HG02981 (cell line): Measurements from ENCODE around the gene SLC37A1.

Source experiments
- ATAC-seq: cut with Tn5 transposase; IDR thresholded peaks from one replicate; pipeline ENCODE4 v1.9.1; 2021; ENCODE audit warnings: mild to moderate bottlenecking, moderate library complexity; ENCODE audit not compliant: unreplicated experiment

SLC37A1 gene

DNA sequence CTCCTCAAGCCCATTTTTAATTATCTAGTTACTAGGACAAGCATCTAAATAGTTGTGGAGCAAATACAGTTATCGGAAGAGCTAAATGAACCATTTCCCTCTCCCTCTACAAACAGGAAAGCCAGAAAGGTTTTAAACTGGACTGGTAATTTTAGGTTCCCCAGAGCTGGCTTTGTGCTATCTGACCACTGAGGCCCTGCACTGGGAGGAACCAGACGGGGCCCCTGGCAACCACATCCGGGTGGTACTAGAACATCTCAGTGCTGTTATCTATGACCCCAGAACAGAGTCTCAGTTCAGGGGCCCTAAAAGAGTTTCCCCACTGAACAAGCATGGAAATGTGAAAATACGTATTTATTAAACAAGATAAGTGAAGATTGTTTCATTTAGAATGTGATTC lies 9.9 kb upstream of the SLC37A1 start:
- ATAC-seq: no peak

DNA sequence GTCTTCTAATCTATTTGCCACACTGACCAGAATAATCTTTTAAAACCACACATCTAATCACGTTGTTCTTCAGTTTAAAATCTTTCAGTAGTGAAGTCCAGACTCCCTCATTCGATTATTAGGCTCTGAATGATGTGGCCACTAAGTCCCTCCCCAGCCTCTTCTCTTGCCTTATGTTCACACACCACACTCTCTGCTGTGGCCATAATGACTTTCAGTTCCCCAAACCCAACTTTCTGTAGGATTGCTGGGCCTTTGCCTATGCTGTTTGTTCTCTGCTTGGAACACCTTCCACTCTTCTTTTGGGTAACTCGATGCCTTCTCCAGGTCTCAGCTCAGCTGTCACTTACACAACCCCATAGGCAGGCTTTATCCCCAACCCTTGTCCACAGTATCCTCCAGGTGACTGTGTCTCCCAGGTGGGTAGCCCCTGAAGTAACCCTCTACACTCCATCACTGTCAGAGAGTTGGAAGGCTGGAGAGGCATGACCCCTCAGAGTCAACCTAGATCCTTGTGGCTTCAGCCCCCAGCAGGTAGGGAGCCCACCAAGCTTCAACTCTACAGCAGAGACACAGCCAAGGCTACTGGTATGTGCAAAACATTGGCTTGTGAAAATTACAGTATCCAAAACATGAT lies 8.4 kb upstream of the SLC37A1 start:
- peak; percentile 96 for ATAC-seq

DNA sequence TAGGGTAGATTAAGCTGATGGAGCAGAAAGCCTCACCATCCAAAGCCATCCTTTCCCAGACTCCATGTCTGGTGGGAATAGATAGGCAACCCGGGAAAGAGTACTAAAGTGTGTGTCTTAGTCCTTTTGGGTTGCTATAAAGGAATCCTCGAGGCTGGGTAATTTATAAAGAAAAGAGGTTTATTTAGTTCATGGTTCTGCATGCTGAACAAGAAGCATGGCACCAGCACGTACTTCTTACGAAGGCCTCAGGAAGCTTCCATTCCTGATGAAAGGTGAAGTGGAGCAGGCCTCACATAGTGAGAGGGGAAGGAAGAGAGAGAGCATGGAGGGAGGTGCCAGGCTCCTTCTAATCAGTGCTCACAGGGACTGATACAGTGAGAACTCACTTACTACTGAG lies 6.2 kb upstream of the SLC37A1 start:
- no peak for ATAC-seq

DNA sequence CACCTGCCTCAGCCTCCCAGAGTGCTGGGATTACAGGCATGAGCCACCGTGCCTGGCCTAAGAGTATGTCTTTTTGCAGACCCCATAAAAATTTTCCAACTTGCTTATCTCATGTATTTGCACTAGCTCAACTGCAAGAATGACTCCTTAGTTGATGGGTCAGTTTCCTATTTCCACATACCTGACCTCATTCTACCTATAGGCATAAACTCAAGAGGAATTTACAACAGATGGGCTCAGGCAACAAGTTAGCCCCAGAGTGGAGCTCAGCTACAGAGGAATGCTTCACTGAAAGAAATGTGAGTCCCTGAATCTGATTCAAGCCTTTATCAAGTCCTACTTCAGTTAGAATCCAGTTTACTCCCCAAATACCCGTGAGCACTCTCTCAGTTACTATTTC lies 5.3 kb upstream of the SLC37A1 start:
- no peak for ATAC-seq

DNA sequence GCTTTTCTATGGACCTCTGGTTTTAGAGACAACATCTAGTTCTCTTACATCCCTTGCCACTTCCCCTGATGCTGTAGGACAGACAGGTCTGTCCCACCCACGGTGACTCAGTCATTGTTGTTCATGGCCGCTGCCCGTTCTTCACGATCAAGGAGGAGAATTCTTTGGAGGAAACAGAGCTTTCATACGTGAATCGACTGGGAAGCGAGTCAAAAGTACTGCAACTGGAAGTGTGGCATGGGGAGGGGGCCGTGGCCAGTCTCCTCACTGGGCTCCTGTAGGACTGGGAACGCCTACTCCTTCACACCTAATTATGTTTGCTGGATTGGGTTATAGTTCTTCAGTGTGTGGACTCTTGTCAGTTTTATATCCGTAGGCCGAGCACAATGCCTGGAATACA lies 4.4 kb upstream of the SLC37A1 start:
- no peak for ATAC-seq

DNA sequence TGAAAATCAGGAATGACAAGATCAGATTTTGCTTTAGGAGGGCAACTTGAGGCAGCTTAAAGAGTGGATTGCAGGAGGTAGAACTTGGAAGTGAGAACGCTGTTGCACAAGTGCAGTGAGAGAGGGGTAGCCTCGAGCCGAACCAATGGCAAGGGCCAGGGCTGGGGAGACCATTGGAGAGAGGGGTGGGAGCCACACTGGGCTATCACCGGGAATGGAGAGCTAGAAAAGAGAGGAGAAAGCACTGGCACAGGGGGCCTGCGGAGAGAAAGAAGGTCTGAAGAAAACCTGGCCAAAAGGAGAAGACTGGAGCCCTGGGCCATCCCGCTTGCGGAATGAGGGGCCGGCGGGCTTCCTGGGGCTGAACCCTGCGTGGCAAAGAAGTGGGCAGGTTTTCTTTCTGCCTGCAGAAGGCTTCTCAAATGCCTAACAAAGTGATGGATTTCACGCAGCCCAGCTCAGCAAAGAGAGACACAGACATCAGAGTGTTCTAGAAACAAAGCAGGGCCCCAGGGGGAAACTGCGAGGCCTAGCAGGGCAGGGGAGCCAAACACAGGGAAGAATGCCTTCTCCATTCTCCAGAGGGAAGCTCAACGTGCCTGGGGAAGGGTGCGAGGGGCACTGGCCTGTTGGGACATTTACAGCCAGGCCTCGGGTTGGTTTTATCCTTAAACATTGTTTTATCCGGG lies 1.2 kb upstream of the SLC37A1 start:
- no peak for ATAC-seq

DNA sequence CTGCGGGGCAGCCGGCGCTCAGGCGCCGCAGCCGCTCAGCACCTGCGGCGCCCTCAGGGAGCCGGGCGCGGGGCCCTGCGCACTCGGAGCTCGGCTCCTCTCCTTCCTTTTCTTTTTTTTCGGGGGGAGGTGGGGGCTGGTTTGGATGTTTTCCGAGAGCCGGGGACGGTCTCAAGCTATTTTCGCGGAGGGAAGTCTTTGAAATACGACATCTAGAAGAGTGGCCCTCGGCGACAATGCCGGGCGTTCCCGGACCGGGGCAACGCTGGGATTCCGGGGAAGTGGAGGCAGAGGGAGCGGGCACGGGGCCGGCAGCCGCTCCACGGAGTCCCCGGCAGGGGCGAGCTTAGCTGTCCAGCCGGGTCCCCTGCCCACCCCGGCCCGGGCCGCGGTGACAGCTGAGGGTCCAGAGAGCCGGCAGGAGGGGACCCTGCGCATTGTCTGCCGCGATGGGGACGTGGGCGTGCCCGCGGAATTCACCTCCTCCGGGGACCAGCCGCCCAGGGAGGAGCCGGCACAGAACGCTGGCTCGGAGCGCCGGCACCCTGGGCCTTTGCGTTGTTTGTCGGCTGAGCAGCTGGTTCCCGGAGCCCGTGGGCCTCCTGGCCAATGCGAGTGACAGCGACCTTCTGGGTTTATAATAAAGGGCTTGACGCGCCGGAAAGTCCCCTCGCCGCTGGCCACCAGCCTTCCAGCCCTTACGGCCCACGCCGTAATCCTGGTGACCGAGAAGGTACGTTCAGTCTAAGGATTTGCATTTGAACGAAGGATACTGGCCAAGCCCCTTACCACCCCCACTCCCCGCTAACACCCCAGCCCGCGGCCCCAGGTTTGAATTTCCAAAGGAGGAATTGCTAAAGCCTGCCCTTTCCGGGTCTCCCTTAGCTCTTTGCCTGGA lies 582 bp downstream of the SLC37A1 start:
- ATAC-seq: peak; percentile 41

DNA sequence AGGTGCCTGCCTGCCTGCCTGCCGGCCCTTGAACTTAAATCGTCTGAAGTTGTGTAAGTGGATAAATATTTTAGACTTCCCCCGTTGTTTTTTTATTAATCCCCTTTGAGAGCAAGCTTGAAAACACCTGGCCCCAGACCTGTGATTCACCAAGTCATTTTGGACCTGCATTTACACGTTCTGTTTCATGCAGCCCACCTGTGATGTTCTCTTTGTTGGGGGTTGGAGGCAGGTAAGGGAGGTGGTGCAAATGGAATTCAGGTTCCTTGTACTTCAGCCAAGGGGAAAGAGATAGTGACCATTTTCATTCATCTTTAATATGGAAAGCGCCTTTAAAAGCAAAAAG lies 1.2 kb downstream of the SLC37A1 start:
- ATAC-seq: no peak

DNA sequence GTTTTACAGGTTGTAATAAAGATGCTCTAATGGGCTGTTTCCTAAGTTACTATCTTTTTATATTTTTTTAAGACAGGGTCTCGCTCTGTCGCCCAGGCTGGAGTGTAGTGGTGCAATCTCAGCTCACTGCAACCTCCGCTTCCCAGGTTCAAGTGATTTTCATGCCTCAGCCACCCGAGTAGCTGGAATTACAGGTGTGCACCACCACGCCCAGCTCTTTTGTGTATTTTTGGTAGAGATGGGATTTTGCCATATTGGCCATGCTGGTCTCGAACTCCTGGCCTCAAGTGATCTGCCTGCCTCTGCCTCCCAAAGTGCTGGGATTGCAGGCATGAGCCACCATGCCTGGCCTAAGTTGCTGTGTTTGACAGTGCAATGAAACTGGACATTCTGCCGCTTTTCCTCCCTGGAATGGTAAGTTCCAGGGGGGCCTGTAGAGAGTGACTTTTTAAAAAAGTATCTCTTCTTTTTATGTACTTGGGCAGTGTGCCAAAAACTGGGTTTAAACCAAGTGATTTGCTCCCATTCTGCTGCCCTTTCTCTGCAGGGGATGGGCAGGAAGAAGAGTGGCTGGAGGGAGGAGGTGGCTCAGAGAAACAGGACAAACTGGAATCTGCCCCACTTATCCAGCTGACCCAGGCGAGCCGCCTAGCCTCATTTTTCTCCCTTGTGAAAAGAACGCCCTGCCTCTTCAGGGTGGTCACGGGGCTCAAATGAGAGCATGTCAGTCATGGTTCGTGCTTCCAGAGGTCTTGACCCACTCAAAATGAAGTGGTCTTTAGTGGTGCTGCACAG lies 2.3 kb downstream of the SLC37A1 start:
- ATAC-seq: no peak

DNA sequence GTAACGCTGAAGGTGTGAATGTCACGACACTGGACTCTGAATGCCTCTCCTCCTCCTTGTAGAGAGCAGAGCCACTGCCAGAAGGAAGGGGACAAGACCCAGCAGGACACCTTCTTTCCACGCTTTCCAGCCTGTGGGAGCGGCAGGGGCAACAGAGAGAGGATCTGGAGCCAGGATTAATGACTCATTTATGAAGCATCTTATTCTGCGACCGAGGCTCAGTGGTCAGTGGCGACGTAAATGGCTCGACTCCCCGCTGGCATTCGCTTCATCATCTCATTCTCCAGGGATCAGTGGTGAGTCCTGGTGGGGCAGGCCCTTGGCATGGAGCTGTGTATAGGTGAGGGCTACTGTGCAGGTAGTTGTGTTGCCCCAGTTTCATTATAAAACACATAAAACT lies 4.6 kb downstream of the SLC37A1 start:
- no peak for ATAC-seq

DNA sequence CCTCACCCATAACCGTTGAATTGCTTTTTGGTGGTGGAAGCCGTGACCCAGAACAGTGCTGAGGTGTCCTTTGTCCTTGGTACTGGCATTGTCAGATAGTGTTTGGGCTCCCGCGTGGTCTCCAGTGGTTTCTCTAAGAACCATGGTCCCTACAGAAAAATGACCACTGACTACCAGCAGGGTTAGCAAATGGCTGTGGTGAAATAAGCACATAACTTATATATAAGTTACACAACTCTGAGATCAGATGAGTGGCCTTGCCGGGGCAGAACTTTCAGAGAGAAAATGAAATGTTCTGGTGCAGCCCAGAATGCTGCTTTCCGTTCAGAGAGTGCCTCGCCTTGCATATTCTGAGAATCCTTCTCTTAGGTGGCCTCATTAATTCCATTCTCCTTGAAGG lies 5.0 kb downstream of the SLC37A1 start:
- ATAC-seq: no peak

DNA sequence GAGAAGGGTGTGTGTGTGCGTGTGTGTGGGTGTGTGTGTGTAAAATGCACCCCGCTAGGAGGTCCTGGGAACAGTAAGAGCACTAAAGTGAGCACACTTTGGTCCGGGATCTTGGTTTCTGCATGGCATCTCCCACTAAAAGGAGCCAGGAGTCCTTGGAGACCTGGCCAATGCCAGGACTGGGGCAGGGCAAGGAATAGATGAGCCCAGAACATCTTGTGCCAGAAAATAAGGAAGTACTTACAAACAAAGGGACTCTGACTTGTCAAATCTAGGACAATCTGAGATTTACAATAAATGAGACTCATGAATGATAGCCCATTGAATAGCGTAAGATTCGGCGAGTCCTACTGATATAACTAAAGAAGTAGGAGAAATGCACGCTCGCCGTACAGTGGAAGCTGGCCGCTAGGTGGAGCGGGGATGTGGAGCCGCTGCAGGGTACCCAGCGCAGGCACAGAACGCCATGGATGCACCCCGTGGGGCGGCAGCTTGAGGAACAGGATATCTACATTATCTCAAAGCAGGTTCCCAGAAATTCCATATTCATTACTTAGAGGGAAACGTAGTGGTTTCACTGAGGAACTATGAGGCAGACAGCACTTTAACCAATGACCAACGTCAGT lies 7.1 kb downstream of the SLC37A1 start:
- ATAC-seq: no peak

DNA sequence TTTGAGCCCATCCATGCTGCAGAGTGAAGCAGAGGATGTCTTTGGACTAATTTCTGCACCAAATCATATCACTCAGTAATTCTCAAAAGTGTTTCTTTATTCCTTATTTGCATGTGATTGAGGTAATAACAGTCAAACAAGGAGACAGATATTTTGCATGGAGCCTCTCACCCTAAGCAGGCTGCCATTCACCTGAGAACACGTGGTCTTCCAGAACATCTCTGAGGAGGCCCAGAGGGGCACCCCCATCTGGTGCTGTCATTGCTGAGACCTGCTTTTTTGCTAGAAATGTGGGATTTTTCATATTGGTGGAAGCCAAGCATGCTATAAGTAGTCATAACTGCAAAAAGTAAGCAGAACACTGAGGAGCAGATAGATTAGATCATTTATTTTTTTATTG lies 7.7 kb downstream of the SLC37A1 start:
- no peak for ATAC-seq

DNA sequence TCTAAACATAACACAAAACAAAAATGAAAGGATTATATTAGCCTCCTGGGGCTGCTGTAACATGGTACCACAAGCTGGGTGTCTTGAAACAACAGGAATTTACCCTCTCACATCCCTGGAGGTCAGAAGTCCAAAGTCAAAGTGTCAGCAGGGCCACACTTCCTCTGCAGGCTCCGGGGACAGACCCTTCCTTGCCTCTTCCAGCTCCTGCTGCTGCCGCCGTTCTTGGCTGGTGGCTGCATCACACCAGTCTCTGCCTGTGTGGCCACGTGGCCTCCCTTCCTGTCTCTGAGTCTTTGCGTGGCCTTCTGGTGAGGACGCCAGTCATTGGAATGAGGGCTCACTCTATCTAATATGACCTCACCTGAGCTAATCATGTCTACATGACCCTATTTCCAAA lies 8.2 kb downstream of the SLC37A1 start:
- no peak for ATAC-seq

DNA sequence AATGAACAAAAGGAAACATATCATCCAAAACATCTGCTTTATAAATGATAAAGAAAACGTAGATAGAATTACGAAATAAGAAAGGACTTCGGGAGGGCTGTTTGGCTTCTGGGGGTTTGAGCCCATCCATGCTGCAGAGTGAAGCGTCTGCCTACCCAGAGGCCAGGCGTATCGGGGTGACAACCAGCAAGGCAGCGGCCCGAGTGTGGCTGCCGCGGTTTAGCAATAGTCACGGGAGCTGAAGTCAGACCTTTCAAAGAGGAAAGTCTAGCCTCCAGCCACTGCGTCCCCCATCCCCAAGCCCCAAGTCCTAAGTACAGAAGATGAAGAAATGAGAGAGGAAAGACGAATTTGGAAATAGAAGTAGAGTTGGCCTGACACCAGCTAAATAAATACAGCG lies 8.6 kb downstream of the SLC37A1 start:
- ATAC-seq: no peak

DNA sequence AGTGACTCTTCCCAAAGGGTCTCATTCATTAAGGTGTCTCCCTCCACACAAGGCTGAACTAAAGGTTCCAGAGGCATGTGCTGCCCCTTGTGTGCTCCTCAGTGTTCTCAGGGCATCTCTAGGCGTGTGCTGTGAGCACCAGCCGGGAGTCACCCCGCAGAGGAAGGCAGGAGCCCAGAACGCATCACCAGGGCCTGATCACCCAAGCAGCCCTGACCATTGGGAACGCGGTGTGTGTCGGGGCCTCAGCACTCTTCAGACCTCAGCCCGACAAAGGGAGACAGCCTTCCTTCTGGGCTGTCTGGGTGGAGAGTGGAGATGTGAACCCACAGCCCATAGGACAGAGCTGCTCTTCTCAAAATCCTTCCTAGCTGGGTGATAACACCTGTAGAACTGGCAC lies 9.1 kb downstream of the SLC37A1 start:
- ATAC-seq: no peak

DNA sequence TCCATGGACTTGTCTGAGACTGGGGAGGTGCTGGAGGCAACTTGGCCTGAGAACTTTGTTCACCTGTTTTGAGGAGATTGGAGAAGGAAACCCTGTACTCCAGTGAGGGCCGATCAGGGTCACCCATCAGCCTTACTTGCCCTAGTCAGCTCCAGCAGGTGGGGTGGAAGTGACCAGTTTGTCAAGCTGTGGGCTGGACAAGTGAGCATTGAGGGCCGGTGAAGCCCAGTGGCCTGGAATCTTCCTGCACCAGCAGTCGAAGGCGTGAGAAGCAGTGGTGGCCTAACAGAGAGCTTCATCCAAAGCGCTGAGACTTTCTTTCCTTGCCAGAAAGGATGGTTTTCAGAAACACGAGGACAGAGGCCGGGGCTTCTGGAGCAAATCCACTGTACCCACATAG lies 9.6 kb downstream of the SLC37A1 start:
- ATAC-seq: no peak

DNA sequence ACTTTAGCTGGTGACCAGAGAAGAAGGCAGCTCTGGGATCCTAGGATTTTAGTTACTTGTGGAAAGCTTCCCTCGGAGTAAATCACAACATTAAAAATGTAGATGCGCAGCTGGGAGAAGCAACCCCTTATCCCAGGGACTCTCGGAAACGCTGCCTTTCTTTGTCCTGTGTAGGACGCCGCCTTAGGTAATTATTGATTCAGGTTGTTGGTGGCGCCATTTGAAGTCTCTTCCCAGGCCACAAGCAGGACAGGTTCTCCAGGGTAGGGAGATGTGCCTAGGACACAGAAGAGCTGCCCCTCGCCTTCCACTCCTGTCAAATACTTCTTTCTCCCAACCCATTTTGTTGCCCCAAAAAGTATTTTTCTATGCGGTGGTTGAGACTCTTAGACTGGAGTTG lies 10.3 kb downstream of the SLC37A1 start:
- ATAC-seq: no peak

DNA sequence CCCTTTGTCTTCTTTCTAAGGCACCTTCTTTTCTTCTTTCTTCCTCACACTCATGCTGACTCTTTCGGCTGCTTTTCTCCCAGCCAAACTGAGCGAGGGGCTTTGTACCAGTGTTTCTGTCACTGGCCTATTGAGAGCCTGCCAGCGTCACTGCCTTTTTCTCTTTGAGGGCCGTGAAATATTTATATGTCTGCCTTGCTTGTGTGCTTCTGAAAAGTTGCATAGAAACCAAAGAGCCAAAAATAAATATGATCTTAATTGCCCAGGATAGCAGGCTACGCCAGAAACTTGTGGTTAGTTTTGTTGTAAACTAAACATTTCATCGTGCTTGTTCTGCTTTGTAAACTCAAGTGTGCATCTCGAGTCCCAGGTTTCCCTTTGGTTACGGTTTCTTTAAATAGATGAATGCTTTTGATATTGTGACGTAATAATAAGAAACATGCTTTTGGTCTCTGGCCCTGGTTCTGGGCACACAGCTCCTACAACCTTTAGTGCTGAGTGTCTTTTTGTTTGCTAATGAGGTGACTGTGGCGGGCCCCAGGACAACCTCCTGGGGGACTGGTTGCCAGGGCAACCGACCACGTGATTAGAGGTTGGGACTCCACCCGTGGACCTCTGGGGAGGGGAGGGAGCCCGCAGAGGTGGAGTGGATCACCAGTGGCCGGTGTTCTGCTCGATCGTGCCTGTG lies 10.8 kb downstream of the SLC37A1 start:
- ATAC-seq: peak; percentile 72

DNA sequence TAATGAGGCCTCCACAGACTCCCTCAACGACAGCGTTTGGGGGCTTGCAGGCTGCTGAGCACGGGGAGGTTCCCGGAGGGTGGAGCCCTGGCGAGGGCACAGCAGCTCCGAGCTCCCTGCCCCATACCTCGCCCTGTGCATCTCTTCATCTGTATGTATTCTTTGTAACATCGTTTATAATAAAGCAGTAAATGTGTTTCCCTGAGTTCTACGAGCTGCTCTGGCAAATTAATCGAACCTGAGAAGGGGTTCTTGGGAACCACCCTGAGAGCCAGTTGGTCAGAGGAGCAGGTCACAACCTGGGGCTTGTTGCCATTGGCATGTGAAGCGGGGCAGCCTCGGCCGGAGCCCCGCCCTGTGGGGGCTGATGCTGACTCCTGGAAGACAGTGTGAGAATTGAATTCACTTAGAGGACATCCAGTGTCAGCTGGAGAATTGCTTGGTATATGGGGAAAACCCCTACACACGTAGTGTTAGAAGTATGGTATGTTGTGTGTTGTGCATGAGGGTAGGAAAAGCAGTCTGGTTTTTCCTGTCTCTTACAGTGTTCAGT lies 11.5 kb downstream of the SLC37A1 start:
- no peak for ATAC-seq
